Astrocyte (in vitro differentiated cells and primary cell): ENCODE results near the gene SRRM1.

Experiments
- EZH2 ChIP-seq: IDR thresholded peaks from 2 replicates; pipeline ENCODE4 v1.6.1; 2012; ENCODE audit warnings: mild to moderate bottlenecking, low read length, inconsistent platforms; ENCODE audit not compliant: insufficient read depth
- TF ChIP-seq, protein P1 (sequence below): IDR thresholded peaks from 2 replicates; pipeline ENCODE4 v1.5.1; 2011; ENCODE audit warnings: low read depth, mild to moderate bottlenecking, inconsistent platforms, low read length, moderate library complexity; ENCODE audit not compliant: insufficient read depth

DNA sequence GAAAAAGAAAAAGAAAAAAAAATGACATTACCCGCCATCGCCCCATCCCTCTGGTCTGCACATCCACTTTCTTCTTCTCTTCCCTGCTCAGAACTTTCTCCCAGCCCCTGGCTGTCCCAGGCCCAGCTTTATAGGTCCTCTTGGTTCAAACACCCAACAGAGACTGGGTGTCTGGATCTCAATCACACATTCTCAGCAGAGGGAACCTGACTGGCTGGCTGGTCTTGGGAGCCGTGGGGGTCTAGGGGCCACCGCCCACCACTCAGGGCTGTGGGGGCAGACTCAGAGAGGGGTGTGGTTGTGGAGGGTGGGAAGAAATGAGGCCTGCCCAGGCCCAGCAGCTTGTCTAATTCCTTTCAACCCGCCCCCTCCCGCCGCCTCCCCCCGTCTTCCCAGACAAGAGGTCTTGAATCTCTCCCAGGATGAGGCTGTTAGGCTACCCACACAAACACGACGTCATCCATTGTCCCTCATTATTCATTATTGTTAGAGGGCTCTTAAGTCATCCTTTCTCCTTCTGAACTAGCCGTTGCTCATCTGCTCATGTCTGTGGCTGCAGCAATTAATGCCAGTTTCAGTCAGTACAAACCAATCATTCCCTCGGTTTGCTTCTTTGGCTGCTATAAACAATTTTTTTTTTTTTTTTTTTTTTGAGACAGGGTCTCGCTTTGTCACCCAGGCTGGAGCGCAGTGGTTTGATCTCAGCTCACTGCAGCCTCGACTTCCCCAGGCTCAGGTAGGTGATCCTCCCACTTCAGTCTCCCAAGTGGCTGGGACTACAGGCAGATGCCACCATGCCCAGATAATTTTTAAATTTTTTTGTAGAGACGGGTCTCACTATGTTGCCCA, 61.5 kb downstream of the SRRM1 start:
- TF ChIP-seq, protein P1, sequence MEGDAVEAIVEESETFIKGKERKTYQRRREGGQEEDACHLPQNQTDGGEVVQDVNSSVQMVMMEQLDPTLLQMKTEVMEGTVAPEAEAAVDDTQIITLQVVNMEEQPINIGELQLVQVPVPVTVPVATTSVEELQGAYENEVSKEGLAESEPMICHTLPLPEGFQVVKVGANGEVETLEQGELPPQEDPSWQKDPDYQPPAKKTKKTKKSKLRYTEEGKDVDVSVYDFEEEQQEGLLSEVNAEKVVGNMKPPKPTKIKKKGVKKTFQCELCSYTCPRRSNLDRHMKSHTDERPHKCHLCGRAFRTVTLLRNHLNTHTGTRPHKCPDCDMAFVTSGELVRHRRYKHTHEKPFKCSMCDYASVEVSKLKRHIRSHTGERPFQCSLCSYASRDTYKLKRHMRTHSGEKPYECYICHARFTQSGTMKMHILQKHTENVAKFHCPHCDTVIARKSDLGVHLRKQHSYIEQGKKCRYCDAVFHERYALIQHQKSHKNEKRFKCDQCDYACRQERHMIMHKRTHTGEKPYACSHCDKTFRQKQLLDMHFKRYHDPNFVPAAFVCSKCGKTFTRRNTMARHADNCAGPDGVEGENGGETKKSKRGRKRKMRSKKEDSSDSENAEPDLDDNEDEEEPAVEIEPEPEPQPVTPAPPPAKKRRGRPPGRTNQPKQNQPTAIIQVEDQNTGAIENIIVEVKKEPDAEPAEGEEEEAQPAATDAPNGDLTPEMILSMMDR, result no peak
- no peak for TF ChIP-seq EZH2
